GM19328 (cell line): ENCODE data around the gene KRT7.

Experiments
- ATAC-seq: cut with Tn5 transposase; IDR thresholded peaks from one replicate; pipeline ENCODE4 v1.9.1; 2021; ENCODE audit warnings: mild to moderate bottlenecking, moderate library complexity; ENCODE audit not compliant: unreplicated experiment

KRT7 gene

DNA sequence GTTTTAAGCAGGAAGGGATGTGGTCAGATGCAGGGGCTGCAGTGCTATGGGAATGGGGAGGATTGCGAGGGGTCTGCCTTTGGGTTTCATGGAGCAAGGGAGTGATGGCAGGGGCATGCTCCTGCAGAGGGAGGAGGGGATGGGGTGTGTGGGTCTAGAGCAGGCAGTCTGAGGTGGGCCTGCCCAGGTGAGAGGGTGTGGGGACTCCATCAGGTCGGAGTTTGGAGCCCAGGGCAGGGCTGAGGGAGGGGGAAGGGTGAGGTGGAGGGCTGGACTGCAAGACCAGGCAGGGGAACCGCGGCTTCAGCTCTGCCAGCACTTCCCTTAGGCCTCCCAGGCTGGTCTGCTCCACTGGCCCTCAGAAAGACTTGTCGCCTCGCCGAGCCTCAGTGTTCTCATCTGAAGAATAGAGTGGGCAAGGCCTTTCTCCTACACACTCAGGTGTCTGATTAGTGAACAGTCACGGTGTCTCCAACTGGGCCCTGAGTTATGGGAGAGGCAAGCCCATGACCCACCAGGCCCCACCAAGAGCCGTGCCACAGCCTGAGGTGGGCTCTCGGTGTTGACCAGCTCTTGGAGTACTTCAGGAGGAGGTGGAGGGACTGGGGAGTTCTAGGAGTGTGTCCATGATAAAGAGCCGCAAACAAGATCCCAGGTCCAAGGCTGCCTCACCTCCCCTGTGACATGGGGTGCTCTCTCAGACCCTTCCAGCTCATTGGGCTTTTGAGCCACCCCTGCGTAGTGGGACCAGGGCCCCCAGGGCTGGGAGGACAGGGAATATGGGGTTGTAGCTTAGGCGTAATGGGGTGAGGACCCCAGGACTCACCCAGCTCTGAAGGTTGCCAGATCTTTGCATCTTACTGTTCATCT lies 21.1 kb upstream of the KRT7 start:
- ATAC-seq, result no peak

DNA sequence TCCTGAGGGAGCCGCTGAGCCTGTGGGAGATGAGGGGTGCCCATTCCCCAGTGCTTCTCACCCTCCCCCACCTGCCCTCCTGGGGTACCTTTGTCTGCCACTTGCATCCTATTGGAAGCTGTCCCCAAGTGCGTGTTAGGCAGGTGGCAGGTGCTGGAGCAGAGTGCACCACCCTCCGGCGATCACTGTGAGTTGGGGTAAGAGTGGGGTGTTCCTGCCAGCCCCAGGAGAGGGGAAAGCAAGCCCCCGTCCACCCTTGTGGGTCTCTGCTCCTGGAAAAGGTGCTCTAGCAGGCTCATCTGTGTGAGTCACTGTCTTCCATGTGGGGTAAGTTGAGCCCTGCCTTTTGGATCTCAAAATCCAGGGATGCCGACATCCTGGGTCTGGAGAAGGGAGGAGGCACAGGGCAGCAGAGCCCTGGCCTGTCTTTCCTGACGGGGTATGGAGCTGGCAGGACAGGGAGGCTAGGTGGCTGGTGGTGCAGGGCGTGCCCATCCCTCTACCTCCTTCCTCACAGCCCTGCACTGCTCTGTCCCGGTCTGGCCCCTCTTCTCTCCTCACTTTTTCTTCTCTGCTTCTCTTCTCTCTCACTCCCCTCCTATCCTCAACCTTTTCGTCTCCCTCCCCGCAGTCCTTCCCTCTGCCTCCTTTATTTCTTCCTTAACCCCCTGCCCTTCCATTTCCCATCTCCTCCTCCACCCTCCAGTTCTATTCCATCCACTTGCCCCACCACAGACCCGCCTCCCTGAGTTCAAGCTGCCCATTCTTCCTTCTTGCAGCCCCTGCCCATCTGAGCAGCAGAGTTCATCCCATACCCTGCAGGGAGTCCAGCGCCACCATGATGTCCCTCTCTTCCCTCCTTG lies 20.1 kb upstream of the KRT7 start:
- ATAC-seq, result no peak

DNA sequence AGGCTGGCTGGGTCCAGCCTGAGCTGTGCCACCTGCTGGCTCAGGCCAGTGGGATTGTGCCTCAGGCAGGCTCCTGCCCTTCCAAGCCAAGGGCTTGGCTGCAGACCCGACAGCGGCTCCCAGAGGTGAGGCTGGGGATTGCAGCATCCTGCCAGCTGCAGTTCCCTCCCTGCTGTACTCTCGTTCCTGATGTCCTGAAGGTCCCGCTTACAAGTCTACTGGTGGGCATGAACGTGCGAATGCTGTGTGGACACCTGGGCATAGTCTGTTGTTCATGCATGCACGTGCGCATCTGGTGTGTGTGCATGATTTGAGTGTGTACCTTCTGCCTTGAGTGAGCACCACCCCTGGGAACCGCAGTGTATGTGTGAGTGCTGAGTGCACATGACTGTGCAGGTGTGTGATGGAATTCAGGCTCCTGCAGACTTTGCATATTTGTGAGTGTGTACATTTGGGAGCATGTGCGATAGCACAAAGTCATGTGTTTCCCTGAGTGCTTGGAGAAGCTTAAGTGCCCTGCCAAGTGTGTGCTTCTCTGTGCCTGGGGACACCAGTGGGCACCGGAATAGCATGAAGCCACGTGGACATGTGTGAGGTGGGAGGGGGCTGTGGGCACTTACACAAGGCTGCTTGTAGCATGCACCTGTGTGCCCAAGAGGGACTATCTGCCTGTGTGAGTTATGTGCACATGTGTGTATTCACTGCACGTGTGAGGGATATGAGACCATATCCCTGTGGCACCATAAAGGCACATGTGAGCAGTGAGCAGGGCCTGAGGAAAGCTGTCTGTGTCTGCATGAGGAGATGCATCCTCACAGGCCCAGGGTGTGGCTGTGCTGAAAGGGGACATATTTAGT lies 19.3 kb upstream of the KRT7 start:
- no peak for ATAC-seq

DNA sequence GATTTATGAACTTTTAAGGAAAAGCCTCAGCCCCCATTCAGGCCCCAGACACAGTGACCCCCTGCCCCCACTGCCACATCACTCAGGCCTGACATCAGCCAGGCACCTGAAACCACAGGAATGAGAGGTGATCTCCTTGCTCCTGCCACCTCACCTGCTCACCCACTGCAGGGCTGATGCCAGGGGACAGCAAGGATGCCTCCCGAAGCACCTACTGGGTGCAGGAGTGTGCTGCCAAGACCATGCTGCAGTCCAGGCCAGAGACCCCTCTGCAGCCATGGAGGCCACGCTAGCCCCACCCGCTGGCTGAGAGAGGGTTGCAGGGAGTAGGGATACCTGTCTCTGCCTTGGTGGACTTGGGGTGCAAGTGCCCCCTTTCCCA lies 18.6 kb upstream of the KRT7 start:
- no peak for ATAC-seq

DNA sequence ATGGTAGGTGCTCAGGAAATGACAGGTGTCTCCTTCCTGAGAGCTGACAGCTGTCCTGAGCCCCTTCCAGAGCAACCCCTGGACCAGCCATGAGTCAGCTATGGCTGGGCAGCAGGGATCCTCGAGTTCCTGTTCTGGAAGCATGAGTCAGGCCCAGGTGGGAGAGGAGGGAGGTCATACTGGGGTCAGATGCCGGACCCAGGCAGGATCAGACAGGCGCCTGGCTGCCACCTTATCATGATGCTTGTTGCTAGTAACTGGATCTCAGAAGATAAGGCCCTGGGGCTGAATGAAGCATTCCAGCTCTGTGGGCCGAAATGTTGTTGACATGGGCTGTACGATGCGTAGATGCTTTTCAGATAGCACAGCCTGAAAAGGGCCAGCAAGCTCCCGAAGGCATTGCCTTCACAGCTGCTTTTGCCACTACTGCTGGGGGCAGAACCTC lies 17.4 kb upstream of the KRT7 start:
- ATAC-seq, result no peak

DNA sequence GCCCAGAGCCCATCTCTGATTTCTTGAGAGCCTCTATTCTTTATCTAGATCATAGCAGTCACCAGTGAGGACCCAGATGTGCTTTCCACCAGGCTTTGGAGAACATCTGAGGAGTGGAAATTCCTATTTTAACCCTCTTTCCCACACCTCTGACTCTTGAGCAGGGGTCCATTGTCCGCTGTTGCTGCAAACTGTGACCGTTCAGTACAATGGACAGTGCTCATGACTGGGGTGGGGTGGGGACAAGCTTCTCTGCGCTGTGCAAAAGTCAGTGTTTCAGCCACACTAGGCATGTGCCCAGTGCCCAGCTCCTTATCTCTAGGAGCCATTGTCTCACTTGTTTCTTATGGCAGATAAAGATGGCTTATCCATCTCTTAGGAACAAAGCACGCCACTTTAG lies 16.9 kb upstream of the KRT7 start:
- ATAC-seq, result no peak

DNA sequence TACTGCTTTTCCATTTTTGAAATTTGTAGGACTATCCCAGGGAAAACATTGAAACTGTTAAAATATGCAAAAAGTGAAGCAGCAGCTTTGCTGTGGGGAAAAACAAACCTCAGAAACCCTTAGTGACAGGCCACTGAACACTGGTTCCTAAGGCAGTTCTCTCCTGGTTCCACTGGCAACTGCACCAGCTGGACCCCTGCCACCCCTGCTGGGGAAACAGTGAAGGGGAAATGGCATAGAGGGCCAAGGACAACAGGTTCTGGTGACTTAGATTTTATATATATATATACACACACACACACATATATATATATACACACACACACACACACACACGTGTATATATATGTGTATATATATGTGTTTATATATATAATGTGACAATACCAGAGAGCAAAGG lies 16.2 kb upstream of the KRT7 start:
- ATAC-seq, result no peak

DNA sequence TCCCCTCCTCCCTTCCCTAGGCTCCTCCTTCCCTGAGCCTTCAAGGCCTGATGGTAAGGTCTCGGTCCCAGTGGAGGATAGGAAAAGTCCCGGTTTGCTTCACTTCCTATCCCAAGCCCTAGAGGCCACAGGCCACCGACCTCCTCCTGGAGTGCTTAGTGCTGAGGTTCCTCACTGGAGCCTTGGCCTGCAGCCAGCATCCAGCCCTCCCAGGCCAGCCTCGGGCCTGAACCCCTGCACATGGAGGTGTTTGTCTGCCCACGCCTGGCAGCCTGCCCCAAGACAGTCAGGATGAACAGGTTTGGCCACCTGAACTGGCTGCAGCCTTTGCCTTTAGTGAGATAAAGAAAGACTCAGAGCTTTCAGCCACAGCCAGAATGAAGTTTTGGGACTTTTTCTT lies 15.8 kb upstream of the KRT7 start:
- ATAC-seq, result no peak

DNA sequence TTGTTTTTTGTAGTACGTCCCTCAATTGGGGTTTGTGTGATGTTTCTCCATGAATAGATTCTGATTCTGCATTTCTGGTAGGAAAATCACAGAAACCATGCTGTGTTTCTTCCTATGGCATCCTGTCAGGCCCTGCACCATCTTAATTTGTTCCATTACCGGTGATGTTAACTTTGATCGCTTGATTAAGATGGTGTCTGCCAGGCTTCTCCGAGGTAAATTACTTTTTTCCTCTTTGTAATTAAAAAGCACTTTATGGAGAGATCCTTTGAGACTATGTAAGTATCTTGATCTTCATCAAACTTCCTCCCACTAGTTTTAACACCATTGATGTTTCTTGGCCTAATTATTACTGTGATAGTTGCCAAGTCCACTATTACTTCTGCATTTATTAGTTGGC lies 15.0 kb upstream of the KRT7 start:
- no peak for ATAC-seq

DNA sequence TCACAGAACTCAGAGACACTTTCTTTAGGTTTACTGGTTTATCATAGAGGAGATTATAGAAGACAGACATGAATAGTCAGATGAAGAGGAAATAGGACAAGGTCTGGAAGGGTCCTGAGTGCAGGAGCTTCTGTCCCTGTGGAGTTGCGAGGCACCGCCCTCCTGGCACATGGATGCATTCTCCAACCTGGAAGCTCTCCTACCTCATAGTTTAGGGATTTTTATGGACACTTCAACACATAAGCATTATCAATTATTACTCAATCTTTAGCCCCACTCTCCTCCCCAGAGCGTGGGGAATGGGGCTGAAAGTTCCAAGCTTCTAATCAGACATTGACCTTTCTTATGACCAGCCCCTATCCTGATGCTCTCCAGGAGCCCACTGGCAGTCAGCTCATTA lies 12.6 kb upstream of the KRT7 start:
- no peak for ATAC-seq

DNA sequence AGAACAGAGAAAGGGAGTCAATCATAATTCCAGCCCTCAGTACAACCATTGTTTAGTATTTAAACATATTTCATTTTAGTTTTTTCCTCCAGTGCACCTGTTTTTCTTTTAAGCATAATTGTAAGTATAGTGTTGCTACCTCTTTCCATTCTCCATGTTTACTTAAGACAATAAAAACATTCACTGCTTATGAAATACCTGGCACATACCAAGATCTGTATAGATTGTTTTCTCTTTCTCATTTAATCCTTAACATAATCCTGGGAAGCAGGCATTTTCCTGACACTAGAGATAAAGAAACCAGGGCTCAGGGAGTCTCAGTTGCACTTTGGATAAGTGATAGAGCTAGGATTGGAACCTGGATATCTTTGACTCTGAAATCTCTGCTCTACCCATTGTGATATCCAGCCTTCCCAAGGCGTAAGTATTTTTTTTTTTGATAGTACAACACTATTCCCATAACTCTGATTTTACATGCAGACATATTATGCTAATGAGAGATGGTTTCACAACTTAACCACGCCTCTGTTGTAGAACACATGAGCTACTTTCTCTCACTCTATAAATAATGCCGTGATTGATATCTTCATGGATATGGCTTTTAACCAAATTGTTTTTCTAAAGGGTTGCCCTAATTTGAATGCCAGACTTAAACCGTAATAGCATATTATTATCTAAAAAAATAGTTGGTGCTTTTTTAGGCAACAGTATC lies 11.8 kb upstream of the KRT7 start:
- no peak for ATAC-seq

DNA sequence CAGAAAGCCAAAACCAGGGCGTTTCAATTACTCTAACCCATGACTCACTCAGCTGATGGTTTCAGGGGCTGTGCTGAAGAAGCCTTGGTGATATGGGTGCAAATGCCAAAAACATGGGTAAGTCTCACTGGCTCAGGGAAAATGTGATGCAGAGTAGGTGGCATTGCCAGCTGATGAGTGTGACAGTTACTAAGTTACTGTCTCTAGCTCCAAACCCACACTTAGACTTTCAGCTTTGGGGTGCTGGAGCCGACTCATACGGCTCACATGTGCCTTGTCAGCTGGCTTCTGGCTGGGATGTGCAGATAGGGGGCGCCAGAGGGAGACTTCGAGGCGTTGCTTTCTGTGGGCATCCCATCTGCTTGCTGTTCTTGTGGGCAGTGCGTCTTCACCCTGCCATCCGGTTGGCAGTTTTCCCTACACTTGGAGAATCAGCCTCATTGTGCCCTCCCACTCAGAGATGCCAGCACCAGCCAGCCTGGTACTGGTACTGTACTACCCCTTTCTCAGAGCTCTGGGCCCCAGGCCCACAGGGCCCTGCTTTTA lies 11.1 kb upstream of the KRT7 start:
- no peak for ATAC-seq

DNA sequence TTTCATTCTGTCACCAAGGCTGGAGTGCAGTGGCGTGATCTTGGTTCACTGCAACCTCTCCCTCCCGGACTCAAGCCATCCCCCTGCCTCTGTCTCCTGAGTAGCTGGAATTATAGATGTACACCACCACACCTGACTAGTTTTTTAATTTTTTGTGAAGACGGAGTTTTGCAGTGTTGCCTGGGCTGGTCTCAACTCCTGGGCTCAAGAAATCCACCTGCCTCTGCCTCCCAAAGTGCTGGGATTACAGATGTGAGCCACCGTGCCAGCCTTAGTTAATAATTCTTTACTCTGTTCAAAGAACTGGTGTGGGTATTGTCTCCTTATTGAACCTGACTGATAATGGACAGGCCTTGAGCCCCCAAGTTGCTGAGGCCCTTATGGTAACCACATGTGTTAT lies 10.4 kb upstream of the KRT7 start:
- ATAC-seq, result no peak

DNA sequence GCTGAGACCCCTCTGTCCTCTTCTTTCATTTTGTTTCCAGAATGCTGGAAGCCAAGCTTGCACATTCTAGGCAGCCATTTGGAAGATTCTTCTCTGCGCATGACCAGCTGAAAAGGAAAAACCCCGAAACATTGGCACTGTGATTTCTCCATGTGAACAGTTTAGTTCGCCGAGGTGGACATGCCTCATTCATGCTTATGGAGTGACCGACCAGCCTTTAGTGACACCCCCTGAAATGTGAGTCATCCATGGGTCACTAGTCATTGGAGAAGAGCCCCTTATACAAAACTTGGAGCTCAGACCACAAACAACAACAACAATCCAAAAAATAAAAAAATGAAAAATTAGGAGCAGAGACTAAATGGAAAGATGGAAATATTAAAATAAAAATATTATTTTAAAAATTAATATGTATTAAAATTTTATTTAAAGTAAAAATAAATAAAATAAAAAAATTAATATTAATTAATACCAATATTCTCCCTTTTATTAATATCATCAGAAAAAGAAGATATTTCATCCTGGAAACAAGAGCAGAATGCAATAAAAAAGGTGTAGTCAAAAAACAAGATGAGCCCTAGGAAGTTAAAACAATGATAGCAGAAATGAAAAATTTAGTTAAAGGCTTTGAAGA lies 9.5 kb upstream of the KRT7 start:
- no peak for ATAC-seq

DNA sequence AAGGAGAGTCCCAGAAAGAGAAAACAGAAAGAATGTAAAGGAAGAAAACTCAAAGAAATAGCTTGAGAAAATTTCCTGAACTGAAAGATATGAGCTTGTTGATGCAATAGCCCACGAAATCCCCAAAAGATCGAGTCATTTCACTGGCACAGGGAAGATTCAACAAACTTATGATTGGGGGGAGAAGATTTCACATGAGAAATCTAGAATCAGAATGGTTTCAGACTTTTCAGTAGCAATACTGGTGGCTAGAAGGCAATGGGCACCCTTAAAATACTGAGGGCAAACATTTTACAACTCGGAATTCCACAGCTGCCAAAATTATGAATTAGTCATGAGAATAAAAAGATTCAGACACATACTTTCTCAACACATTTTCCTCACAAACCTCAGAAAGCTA lies 8.9 kb upstream of the KRT7 start:
- ATAC-seq, result no peak

DNA sequence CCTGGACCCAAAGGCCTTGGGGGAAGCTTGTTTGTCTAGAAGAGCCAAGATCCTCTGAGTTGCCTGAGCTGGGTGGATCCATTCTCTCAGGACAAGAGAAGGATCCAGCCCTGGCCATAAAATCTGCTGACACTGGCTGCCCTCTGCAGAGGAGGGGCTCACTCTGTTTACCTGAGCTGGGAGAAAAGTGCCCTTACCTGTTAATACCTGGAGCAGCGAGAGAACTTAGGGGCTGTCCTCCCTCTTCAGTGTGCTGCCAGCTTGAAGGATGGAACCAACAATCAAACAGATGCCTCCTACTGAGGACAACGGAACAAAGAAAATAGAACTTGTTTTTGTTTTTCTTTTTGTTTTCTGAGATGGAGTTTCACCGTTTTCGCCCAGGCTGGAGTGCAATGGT lies 7.3 kb upstream of the KRT7 start:
- no peak for ATAC-seq

DNA sequence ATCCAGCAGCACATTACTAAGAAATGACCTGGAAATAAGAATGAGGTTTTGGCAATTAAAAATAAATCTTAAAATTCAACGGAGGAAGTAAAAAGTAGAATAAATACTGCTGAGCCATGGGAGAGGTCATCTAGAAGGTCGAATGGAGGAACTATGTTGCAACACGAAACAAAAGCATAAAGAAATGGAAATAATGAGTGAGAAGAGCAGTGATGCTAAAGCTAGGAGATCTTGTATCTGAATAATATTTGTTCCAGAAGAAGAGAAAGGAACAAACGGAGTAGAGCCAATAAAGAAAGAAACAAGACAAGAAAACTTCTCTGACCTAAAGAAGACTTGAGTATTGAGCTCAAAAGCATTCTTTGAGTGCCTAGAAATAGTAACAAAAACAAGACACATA lies 6.6 kb upstream of the KRT7 start:
- no peak for ATAC-seq

DNA sequence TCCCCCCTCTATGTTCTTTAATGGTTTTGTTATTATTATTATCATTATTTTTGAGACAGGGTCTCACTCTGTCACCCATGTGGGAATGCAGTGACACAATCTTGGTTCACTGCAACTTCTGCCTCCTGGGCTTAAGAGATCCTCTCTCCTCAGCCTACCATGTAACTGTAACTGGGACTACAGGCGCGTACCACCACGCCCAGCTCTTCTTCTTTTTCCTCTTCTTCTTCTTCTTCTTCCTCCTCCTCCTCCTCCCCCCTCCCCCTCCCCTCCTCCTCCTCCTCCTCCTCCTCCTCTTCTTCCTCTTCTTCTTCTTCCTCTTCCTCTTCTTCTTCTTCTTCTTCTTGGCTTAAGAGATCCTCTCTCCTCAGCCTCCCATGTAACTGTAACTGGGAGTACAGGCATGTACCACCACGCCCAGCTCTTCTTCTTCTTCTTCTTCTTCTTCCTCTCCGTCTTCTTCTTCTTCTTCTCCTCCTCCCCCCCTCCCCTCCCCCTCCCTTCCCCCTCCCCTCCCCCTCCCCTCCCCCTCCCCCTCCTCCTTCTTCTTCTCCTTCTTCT lies 5.4 kb upstream of the KRT7 start:
- no peak for ATAC-seq

DNA sequence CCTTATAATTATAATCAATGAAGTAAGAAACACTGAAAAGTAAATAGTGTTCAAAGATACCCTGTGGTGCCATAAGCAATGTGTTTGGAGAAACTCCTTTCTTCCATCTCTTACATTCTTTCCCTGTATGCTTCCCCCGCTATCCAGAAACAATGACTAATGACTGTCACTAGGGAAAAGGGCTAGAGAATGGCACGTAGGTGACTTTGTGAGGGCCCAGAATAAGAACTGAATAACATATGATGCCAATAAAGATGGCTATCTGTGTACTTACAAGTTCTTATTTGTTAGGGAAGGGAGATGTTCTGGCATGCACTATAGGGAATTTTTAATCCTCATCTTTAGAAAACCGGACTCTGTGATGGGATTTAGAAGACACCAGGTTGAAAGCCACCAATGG lies 4.7 kb upstream of the KRT7 start:
- ATAC-seq, result no peak

DNA sequence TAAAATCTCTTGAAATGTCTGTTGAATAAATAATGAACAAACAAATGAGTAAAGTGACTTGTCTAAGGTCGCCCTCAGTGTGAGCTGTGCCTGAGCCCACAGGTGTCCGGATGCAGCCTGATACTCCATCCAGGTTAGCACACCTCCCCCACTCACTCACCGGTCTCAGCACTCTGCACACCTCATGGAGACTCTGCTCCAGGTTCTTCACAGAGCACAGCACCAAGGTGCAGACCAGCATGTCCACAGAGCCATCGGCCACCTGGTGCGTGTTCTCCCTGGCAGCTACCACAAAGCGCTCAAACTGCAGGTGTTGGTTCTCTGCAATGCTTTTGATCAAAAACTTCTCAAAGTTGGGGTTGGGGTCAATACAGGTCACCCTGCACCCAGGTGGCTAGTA lies 4.1 kb upstream of the KRT7 start:
- ATAC-seq, result no peak
